Left forelimb (tissue), 1 donor: ENCODE data around the gene LRRC8B.
"Not testable (repeated sequence)": the region's sequence is repeated elsewhere in the genome, so short reads cannot be mapped to it uniquely, and the experiment has no call there.

Experiments used
- DNase-seq: peaks from one replicate; pipeline ENCODE4 v3.0.0-alpha.2; 2018; ENCODE audit warnings: low spot score

Gene LRRC8B

DNA sequence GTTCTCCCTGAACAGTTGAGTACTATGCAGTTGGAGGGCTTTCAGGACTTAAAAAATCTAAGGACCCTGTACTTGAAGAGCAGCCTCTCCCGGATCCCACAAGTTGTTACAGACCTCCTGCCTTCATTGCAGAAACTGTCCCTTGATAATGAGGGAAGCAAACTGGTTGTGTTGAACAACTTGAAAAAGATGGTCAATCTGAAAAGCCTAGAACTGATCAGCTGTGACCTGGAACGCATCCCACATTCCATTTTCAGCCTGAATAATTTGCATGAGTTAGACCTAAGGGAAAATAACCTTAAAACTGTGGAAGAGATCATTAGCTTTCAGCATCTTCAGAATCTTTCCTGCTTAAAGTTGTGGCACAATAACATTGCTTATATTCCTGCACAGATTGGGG lies 59.6 kb downstream of the LRRC8B start:
- no peak for DNase-seq

DNA sequence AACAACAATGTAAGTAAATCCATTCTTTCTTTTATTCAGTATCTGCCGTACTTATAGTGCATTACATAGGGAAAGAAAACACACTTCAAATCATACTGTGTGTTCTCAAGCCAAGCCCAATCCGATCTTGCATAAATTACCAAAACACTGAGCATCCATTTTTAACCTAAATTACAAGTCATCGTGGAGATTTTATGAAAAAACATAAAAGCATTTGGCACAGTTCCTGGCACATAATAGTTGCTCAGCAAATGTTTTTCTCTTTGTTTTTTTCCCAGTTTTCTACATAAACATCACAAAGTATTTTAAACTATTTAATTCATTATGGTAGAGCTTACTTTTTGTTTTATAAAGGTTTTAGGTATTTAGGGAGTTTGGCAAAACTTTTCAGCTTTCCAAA lies 60.2 kb downstream of the LRRC8B start:
- DNase-seq = no peak

DNA sequence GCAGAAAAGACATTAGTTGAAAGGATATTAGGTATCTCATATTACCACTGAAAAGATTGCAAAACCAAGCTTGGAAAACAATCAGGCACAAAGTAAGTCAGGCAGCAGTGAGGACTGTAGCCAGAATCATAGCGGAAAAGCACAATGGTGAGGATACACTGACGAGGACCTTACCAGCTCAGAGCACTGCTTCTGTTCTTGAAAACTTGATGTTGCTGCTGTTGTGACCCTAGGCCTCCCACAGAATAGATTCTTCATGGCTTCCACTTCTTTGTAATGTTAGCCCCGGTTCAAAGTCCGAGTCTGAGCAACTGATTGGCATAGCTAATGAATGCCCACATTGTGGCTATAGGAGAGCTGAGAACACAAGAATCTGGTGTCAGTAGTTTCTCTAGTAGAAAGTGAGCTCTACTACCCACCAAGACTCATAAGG lies 63.1 kb downstream of the LRRC8B start:
- DNase-seq = no peak

DNA sequence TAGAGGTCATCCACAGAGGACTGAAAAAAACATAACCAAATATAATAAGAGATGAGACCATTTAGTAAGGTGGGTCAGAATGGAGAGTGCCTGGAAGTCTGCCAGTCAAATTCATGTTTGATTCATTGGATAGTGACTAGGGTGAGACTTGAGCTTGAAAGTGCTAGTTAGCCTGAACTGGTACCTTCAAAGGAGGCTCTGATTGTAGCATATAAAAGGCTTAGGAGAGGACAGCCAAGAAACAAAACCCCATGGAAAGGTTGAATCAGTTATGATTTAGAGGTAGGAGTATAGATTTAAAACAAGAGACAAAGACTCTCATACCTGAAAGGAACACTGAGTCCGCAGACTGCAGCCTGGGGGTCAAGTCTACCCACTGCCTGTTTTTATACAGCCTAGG lies 63.9 kb downstream of the LRRC8B start:
- DNase-seq = no peak

DNA sequence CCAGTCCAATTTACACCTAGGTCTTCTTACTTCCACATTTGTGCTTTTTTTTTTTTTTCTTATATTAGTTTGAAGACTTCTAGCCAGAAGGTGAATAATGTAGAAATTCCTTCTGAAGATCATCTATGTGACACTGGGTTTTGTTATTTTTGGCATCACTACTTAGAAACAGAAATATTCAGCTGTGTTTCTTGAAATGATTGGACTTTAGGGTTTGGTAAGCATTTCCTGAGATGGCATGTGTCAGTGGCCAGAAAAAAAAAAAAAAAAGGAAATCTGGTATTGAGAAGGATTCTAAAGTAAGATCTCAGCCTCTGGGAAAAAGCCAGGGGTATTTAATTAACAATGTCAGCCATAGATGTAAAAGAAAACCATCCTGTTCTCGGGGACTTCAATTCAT lies 64.9 kb downstream of the LRRC8B start:
- DNase-seq = no peak

DNA sequence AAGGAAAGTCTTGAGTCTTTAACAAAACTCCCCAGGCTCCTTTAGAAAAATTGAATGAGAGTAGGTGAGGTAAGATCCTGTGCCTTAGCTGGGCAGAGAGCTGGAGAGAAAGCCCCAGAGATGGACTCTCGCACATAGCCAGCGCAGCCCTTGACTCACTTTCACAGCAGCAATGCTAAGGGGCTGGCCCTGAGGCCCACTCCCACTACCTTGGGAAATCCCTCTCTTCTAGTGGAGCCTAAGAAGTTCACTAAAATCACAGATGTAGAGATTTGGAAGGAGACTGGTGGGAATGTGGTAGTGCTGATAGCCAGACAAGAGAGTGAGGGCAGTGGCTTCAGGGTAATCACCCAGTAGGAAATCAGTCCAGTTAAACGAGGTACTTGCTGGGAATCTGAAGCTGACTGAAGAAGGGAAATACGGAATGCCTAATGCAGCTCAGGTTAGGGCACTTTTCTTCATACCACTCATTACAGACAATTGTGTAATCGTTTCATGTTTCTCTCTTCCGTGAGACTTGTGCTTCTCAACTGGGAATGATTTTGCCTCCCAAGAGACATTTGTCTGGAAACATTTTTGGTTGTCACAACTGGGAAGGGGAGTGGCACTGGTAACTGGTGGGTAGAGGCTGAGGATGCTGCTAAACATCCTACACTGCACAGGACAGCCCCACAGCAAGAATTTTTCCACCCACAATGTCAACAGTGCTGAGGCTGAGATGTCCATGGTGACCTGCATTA lies 65.9 kb downstream of the LRRC8B start:
- no peak for DNase-seq

DNA sequence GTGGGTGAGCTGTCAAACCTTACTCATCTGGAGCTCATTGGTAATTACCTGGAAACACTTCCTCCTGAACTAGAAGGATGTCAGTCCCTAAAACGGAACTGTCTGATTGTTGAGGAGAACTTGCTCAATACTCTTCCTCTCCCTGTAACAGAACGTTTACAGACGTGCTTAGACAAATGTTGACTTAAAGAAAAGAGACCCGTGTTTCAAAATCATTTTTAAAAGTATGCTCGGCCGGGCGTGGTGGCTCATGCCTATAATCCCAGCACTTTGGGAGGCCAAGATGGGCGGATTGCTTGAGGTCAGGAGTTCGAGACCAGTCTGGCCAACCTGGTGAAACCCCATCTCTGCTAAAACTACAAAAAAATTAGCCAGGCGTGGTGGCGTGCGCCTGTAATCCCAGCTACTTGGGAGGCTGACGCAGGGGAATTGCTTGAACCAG lies 68.3 kb downstream of the LRRC8B start:
- not testable (repeated sequence) for DNase-seq

DNA sequence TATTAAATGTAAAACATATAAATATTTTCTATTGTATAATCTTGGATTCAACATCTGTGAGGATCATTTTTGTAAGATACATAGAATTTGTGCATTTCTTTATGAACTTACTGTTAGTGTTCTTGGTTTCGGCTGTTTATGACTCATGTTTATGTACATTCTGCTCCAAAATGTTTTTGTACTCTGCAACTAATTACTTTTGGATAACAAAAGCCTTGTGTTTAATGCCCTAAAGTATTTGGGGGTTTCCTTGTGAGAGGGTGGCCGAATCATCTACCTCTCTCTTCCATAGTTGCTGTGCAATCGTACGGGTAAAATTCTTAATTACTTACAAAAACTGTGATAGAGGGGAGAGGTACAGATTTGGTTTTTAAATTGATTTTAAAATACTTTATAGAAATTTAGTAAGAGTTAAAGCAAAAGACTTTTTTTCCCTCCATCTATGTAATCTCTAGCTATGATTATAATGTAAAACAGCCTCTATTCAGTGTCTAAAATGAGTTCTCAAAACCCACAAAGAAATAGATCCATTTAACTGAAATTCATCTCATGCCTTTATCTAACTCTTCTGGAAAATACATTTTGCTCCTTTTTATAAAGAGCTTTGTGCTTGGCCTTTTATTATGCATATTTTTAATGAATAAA lies 69.6 kb downstream of the LRRC8B start:
- DNase-seq = no peak

DNA sequence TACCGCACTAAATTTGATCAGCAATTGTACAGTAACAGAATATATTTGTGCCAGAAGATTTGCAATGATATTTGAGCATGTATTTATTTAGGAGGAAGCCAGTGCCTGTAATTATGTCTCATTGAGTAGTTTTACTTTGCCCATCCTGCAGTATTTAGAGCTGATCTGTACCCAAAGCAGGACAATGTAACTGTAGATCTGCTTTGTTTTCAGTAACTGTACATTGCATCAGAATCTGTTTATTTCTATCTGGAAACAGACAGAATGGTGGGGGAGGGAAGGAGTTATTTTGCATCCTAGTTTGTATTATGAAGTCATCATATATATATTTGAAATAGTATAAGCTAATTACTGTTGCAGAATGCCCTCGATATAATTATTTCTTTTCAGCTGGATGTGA lies 72.1 kb downstream of the LRRC8B start:
- DNase-seq = no peak

DNA sequence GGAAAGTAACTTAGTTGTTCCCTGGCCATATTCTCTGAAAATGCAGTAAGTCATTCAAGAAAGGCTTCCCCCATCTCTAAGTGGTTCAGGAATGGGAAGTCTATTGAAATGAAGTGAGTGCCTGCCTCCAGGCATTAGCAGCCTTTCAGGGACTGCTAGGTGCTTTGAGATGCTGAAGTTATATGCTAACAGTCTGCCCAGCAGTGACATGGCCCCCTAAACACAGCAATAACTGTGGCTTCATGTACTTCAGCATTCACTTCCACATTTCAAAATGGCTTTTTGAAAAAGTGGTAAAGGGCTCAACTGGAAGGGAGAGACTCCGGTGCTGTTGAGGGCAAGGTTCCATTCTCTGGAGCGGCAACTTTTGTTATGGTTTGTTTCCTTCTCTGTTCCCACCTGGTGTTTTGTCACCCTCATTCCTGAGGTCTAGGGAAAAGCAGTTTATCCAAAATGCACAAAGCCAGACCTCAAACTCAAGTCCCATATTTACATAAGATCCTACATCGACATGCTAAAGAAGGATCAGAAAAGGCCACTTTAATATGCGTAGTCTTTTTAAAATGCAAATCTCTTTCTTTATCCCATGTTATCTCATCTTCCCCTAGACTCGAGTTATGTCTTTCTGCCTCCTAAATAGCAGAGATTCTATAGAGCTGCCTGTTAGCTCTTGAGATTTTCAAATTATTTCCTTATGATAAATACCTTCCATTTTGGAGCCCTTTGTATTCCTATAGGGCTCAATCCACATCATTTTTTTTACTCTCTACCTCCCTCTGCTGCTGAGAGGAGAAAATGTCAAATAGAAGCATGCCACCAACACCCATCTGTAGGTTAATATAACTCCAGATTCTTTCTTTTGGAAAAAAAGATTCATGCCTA lies 74.1 kb downstream of the LRRC8B start:
- no peak for DNase-seq

DNA sequence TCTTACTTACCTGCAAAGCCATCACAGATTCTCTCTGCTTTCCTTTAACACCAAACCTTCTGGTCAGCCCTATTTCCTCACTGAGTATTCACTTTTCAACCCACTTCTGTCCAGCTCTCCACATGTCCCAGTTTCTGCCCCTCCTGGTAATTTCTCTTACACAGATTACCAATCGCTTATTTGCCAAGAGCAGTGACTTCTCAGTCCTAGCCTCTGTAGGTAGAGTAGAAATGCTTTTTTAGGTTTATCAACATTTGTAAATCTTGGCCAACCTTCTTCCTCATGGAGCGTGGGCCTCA lies 74.7 kb downstream of the LRRC8B start:
- no peak for DNase-seq

DNA sequence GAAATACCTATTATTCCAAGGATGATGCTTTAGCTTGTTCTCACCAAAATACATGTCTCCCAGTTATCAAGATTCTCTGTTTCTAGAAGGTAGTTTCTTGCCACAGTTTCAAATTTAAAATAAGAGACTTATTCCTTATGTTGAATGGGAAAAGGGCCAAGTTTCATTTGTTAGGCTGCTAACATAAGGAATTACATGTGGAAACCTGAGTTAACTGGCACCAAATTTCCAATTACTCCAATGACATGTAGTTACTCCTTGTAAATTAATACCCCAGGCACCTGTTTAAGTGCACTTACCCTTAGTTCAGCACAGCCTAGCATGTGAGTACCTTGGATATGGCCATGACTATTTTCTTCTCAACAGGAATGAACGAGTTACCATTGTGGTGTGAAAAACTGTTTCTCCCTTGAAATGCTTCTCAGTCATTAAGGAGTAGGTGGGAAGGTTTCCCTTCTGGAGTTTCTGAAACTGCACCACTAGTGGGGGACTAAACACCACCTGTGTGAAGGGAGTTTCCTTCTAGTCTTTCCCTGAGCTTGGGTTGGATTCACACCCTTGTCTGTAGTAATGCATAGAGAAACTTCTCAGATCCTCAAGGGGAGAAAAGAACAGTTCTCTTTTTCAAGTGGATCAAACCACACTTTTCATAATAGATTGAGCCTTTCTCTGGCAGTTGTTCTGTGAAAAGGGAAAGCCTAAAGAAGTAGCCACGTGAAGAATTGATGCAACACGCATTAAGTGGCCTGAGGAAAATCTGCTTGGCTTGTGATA lies 76.0 kb downstream of the LRRC8B start:
- no peak for DNase-seq

DNA sequence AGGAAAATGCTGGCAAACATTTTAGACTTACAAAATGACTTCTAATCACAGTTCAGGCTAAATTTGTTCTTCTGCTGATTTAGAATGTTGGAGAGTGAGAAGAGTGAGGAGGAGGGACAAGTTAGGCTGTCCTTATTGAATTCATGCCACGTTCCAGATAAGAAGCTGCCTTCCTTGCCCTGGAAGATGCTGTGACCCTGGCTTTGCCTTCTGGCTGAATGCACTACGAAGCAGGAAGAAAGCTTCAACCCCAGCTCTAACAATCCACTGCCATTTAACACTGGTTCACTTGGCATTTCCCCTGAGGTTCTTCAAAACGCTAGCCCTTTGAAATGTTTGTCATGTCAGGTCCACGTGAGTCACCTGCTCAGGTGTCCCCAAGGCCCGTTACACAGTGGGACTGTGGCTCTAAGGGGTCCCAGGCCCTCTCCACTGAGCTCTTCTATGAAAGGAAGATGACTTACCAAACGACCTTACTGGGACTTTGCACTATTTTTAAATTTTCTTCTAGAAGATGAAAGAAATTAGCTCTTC lies 78.3 kb downstream of the LRRC8B start:
- DNase-seq = no peak

DNA sequence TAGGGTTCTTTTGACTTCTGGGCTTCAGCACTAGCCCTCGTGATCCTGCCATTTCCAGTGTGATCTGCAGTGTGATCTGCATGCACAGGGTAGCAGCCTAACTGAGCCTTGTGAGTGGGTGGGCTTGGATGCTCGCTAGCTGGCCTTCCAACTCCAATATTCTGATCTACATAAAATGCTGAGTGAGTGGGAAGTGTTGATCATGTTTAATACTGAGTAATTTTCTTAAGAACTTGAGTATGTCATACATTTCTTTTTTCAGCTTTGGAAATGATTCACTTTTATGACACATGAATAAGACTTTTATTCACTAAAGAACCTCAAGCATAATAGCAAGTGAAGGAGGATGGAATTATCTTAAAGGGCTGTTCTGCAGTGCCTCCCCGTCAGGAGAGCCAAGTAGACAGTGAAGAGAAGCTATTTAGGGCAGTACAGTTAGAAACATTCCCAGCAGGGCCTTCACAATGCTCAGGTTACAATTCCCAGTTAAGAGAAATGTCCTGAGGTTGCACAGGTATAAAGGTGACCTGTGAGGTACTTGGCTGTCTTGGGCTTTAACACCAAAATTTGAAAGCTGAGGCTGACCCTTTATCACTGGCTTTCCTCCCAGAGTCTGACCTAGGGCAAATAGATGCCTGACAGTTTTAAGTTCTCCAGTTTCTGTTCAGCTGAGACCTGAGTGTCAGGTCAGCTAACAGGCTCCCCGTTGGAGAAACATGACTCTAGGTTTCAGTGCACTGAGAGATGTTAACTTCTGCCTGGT lies 79.2 kb downstream of the LRRC8B start:
- DNase-seq = no peak

DNA sequence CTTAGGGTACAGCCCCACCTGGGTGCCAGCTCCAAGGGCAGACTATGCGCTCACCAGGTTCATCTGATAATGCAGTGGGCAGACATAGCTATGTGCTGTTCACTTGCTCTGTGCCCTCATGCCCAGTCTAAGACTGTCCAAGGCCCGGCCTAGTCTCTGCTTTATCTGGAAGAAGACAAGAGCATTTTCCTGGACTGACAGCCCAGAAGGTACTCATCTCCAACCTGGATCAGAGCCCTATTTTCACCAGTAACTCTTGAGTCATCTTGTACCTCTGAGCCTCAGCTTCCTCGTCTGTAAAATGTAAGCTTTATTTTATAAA lies 79.7 kb downstream of the LRRC8B start:
- DNase-seq = no peak

DNA sequence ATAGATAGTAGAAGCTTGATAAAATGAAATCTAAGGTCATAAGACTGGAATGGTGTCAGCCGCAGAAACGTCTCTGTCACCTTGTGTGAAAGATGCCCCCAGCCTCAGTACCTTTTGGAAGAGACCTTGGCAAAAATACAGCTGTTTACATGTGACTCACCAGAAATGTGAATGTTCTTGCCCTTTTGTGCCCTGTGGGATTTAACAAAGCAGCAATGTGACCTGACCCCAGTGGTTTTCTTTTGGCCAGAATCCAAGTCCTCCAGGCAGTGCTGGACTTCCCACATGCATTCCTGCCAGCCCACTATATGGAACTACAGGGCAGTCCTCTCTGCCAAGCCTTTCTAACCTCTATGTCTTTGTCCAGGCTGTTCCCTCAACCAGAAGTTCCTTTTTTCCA lies 81.1 kb downstream of the LRRC8B start:
- no peak for DNase-seq

DNA sequence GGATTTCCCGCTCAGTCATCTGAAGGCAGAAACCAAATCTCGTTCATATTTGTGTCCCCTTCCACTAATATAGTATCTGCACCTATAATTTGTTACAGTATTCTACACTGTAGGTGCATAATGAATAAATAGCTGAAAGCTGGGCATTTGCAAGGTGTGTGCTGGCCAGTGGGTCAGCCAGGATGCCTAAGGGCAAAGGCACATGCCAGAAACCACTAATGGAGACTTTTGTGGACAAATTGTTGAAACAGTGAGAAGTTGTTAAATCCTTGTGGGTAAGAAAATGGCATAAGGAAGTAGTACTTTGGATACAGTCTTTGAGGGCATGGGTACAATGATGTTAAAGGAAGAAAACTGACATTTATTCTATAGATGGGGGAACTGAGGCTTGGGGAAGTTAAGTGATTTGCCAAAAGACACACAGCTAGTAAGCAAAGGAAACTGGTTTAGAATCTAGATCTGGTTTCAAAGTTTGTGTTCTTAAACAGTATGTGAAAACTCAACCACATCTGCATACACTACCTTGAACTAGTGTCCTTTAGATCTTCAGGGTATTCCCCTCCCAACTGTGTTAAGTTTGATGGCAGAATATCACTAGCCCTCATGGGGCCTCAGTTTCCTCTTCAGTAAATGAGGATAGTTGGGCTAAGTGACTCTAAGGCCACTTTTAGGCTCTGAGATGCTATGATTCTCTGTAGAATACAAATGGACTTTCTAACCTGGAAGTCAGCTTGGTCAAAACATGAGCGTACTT lies 81.8 kb downstream of the LRRC8B start:
- DNase-seq = no peak

DNA sequence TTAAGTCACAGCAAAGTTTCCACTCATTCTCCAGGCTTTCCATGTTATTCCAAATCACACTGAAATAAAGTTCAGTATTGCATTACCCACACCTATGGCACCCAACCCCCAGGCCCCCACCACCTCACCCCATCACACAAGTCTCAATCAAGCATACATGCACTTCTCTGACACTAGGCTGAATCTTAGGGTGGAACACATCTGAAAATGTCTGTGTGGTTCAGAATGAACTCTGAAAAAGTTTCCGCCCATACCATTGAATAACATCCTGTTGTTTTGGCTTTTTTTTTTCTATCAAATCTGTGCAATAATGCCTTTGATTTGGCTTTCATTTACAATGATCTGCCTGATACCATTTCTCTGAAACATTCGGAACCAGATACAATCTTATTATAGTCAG lies 82.5 kb downstream of the LRRC8B start:
- DNase-seq = no peak

DNA sequence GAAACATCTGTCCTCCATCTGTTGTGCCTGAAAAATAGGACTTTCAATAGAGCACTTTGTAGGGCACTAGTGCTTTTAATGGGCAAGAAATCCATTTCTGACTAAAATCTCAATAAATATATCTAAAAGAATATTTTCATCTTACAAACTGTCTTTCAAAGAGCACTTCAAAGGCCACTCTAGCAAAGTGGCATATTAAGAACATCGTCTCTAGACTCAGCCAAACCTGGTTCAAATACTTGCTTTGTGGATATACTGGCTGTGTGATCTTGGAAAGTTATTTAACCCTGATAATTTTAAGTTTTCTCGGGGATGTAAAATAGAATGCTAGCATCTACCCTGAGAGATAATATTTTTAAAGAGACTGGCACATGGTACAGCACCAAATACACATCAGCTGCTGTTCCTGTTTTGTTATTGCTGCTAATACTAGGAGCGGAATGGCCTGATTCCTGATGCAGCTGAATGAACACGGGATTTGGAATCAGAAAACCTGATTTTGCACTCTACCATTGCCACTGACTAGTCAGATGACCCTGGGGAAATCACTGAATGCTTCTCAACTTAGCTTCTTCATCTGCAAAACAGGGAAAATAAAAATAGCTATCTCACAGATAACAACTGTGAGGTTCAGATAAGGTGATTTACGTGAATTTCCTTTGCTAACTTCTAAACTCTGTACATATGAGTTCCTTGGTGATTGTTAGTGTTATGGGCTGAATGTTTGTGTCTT lies 83.1 kb downstream of the LRRC8B start:
- DNase-seq = no peak
